SK-N-SH treated with all-trans-retinoic acid at 6 μM for 48 hours (cell line): Measurements from ENCODE around the gene SREBF1.

Experiments
- ARNTL ChIP-seq: fragments of 450-650 bp; formaldehyde crosslinking; IDR thresholded peaks from 2 replicates; pipeline ENCODE4 v1.5.0; 2020; ENCODE audit warnings: low read depth, mild to moderate bottlenecking, moderate library complexity, borderline replicate concordance
- CREB5 ChIP-seq: fragments of 250-450 bp; sonication (Bioruptor Pico); IDR thresholded peaks from 2 replicates; pipeline ENCODE4 v1.5.1; 2020; ENCODE audit warnings: low read depth, mild to moderate bottlenecking, moderate library complexity
- PATZ1 ChIP-seq: fragments of 250-450 bp; sonication (Bioruptor Pico); IDR thresholded peaks from 2 replicates; pipeline ENCODE4 v1.8.0; 2020; ENCODE audit warnings: mild to moderate bottlenecking, moderate library complexity, borderline replicate concordance
- RARB ChIP-seq: fragments of 250-450 bp; sonication (Bioruptor Pico); IDR thresholded peaks from 2 replicates; pipeline ENCODE4 v1.8.0; 2021; ENCODE audit warnings: mild to moderate bottlenecking, moderate library complexity
- SNAI2 ChIP-seq: fragments of 250-450 bp; sonication (Bioruptor Pico); IDR thresholded peaks from 2 replicates; pipeline ENCODE4 v1.5.0; 2020; ENCODE audit warnings: mild to moderate bottlenecking, moderate library complexity
- TCF4 ChIP-seq: fragments of 250-450 bp; sonication (Bioruptor Pico); IDR thresholded peaks from 2 replicates; pipeline ENCODE4 v1.8.0; 2021; ENCODE audit warnings: mild to moderate bottlenecking, moderate library complexity, borderline replicate concordance
- TSHZ2 ChIP-seq: fragments of 250-450 bp; sonication (Bioruptor Pico); IDR thresholded peaks from 2 replicates; pipeline ENCODE4 v1.5.0; 2020; ENCODE audit warnings: mild to moderate bottlenecking, moderate library complexity
- ZFP3 ChIP-seq: fragments of 250-450 bp; sonication (Bioruptor Pico); IDR thresholded peaks from 2 replicates; pipeline ENCODE4 v1.5.0; 2020; ENCODE audit warnings: mild to moderate bottlenecking, moderate library complexity
- ZFP30 ChIP-seq: fragments of 450-650 bp; formaldehyde crosslinking; IDR thresholded peaks from 2 replicates; pipeline ENCODE4 v1.5.0; 2022; ENCODE audit warnings: mild to moderate bottlenecking, moderate library complexity
- ZNF70 ChIP-seq: fragments of 450-650 bp; formaldehyde crosslinking; IDR thresholded peaks from 2 replicates; pipeline ENCODE4 v1.5.0; 2020; ENCODE audit warnings: mild to moderate bottlenecking, moderate library complexity

GRCh38 chr17:17836818-17837379 is at the start of gene SREBF1:
- no peak for TF ChIP-seq TCF4 (CRISPR knock-in tag)
- no peak for TF ChIP-seq ARNTL (CRISPR knock-in tag)
- TF ChIP-seq ZFP30 (CRISPR knock-in tag): no peak
- no peak for TF ChIP-seq ZFP3 (CRISPR knock-in tag)
- TF ChIP-seq SNAI2 (CRISPR knock-in tag): no peak
- TF ChIP-seq PATZ1: no peak
- no peak for TF ChIP-seq CREB5 (CRISPR knock-in tag)
- no peak for TF ChIP-seq TSHZ2 (CRISPR knock-in tag)
- TF ChIP-seq RARB (CRISPR knock-in tag): no peak
- TF ChIP-seq ZNF70 (CRISPR knock-in tag): no peak
